CD14-positive monocyte (primary cell): Measurements from ENCODE around the gene MAP3K3. TPM values are rescaled to one million over a fixed set of nuclear protein-coding genes. Genes with fewer than 3 reads are reported as not detected.
A peak's percentile ranks its signal among the peaks of the same experiment; 100 is the strongest.

Experiments
- DNase-seq, 3 donors: peaks; one replicate each; pipeline ENCODE4 v3.0.0-alpha.2; 2011 to 2022
- H2AFZ ChIP-seq: 2 replicates; pipeline ENCODE4 v1.6.0; 2012; ENCODE audit warnings: mild to moderate bottlenecking, low read depth, low read length, inconsistent platforms; ENCODE audit not compliant: insufficient read depth, poor library complexity, severe bottlenecking
- H3K27ac ChIP-seq, 2 donors: 1 replicate in 1 of 2; 2 replicates in 1 of 2; pipeline ENCODE4 v1.5.1; 2012 to 2013; ENCODE audit warnings: low read length in 2 of 2, control low read depth in 1 of 2, inconsistent platforms in 1 of 2, low read depth in 1 of 2, mild to moderate bottlenecking in 1 of 2
- H3K27me3 ChIP-seq, 2 donors: one replicate each; pipeline versions ENCODE4 v1.6.0 to v1.6.1; 2011 to 2013; ENCODE audit warnings: low read length in 2 of 2; ENCODE audit not compliant: control insufficient read depth in 2 of 2, insufficient read depth in 2 of 2
- H3K36me3 ChIP-seq, 2 donors: replicated peaks in 1 of 2; 1 replicate in 1 of 2; 2 replicates in 1 of 2; pipeline versions ENCODE4 v1.5.1 to v1.6.1; 2012 to 2013; ENCODE audit warnings: low read length in 2 of 2, control low read depth in 1 of 2, inconsistent platforms in 1 of 2, mild to moderate bottlenecking in 1 of 2; ENCODE audit not compliant: insufficient read depth in 2 of 2, control insufficient read depth in 1 of 2
- H3K4me1 ChIP-seq, 2 donors: 1 replicate in 1 of 2; 2 replicates in 1 of 2; pipeline versions ENCODE4 v1.5.1 to v1.6.1; 2012 to 2013; ENCODE audit warnings: low read length in 2 of 2, control low read depth in 1 of 2, inconsistent platforms in 1 of 2, mild to moderate bottlenecking in 1 of 2, moderate library complexity in 1 of 2; ENCODE audit not compliant: insufficient read depth in 2 of 2, control insufficient read depth in 1 of 2
- H3K4me2 ChIP-seq: replicated peaks from 2 replicates; pipeline ENCODE3; 2012; ENCODE audit warnings: low read length, moderate library complexity, mild to moderate bottlenecking; ENCODE audit not compliant: poor library complexity, severe bottlenecking; ENCODE audit errors: extremely low read depth
- H3K4me3 ChIP-seq, 3 experiments: fragments of 200-600 bp in 1 of 3; sonication (generic) in 1 of 3; replicated peaks in 1 of 3; 1 replicate in 2 of 3; 2 replicates in 1 of 3; pipeline ENCODE4 v1.5.1; 2011 to 2013; ENCODE audit warnings: low read length in 3 of 3, mild to moderate bottlenecking in 3 of 3, control low read depth in 2 of 3, low read depth in 2 of 3, inconsistent platforms in 1 of 3, moderate library complexity in 1 of 3
- H3K79me2 ChIP-seq: 2 replicates; pipeline ENCODE4 v1.6.0; 2012; ENCODE audit warnings: mild to moderate bottlenecking, control low read depth, inconsistent platforms, low read length, moderate library complexity; ENCODE audit not compliant: insufficient read depth
- H3K9ac ChIP-seq: 2 replicates; pipeline ENCODE4 v1.6.0; 2017; ENCODE audit warnings: low read length, mild to moderate bottlenecking; ENCODE audit not compliant: insufficient read depth, poor library complexity, severe bottlenecking
- H3K9me3 ChIP-seq, 2 donors: replicated peaks in 1 of 2; 1 replicate in 1 of 2; 2 replicates in 1 of 2; pipeline versions ENCODE4 v1.5.1 to v1.6.1; 2012 to 2013; ENCODE audit warnings: low read length in 2 of 2, control low read depth in 1 of 2; ENCODE audit not compliant: control insufficient read depth in 1 of 2, insufficient read depth in 1 of 2
- H4K20me1 ChIP-seq: 2 replicates; pipeline ENCODE4 v1.6.0; 2012; ENCODE audit warnings: mild to moderate bottlenecking, low read length, control low read depth, moderate library complexity; ENCODE audit not compliant: insufficient read depth
- H3K27ac Mint-ChIP-seq, 7 donors: one replicate each; pipeline ENCODE4 v1.8.0; 2020; ENCODE audit warnings: mild to moderate bottlenecking in 7 of 7, mixed read lengths in 7 of 7, moderate library complexity in 6 of 7, inconsistent platforms in 2 of 7
- H3K27me3 Mint-ChIP-seq, 3 donors: one replicate each; pipeline ENCODE4 v1.8.0; 2021 to 2022; ENCODE audit warnings: low read depth in 3 of 3, mild to moderate bottlenecking in 3 of 3, mixed read lengths in 3 of 3, moderate library complexity in 3 of 3, inconsistent platforms in 1 of 3
- H3K36me3 Mint-ChIP-seq, 2 donors: one replicate each; pipeline ENCODE4 v1.8.0; 2020; ENCODE audit warnings: mixed read lengths in 2 of 2, inconsistent platforms in 1 of 2, mild to moderate bottlenecking in 1 of 2
- H3K4me1 Mint-ChIP-seq: one replicate; pipeline ENCODE4 v1.8.0; 2020; ENCODE audit warnings: mild to moderate bottlenecking, mixed read lengths
- H3K4me3 Mint-ChIP-seq, 2 donors: one replicate each; pipeline ENCODE4 v1.8.0; 2020; ENCODE audit warnings: mild to moderate bottlenecking in 2 of 2, mixed read lengths in 2 of 2, moderate library complexity in 1 of 2
- H3K9me3 Mint-ChIP-seq, 7 donors: one replicate each; pipeline ENCODE4 v1.8.0; 2020 to 2022; ENCODE audit warnings: mixed read lengths in 7 of 7, mild to moderate bottlenecking in 6 of 7, moderate library complexity in 6 of 7, inconsistent platforms in 2 of 7
- WGBS: methylation state at CpG from one replicate; pipeline ENCODE4 v1.1.5; 2013; ENCODE audit warnings: missing lambda C conversion rate; ENCODE audit not compliant: insufficient coverage; 5-methylcytosine and 5-hydroxymethylcytosine counted together
- intact Hi-C, 2 donors: fragments of 100-400 bp; cut with micrococcal nuclease; formaldehyde crosslinking; loops; one replicate each; pipeline versions ENCODE4 v1.15.0 to v1.15.1; 2023
- polyA plus RNA-seq, 3 donors: library from polyadenylated mRNA; depleted of rRNA in 1 of 3; unstranded in 2 of 3; stranded (reverse) in 1 of 3; fragments of 300-500 nt in 2 of 3; fragments of >200 nt in 1 of 3; fragmentation: Illumina TruSeq in 2 of 3; gene quantifications; 1 replicate in 2 of 3; 2 replicates in 1 of 3; pipeline ENCODE4 v1.2.3, GENCODE V29; 2012 to 2021
- TF ChIP-seq, protein P1 (sequence below): fragments of 200-600 bp; IDR thresholded peaks from one replicate; pipeline ENCODE4 v1.8.0; 2022; ENCODE audit warnings: antibody characterized with exemption, mild to moderate bottlenecking

Gene MAP3K3
- polyA plus RNA-seq, 3 donors = 52.2 to 219 (median 63.6) TPM

DNA sequence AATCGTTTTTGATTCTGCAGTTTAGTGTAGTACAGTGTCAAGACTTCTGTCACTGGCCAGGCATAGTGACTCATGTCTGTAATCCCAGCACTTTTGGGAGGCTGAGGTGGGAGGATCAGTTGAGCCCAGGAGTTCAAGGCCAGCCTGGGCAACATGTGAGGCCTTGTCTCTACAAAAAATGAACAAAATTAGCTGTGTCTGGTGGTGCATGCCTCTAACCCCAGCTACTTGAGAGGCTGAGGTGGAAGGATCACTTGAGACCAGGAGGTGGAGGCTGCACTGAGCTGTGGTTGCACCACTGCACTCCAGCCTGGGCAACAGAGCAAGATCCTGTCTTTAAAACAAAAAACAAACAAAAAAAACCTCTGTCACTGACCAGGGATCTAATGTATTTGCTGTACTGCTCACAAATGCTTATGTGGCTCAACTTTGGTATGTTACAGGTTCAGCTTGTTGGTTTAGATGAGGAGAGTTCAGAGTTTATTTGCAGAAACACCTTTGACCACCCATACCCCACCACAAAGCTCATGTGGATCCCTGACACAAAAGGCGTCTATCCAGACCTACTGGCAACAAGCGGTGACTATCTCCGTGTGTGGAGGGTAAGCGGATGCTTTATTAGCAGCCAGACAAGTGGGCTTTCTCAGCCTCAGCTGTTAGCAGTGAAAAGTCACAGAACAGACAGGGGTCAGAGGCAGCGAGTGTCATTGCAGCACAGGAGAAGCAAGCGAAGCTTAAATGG lies 44.0 kb upstream of the MAP3K3 start:
- H3K9me3 Mint-ChIP-seq = peaks cover 0 to 3% (median 0%) of the 10 kb centered on the region in 7 donors
- peaks cover 57 to 59% of the 10 kb centered on the region in 2 donors for H3K36me3 Mint-ChIP-seq
- peaks cover 46 to 52% of the 10 kb centered on the region in 2 donors for H3K36me3 ChIP-seq
- H3K79me2 ChIP-seq = peaks cover 70% of the 10 kb centered on the region
- H3K27ac ChIP-seq = peak overlapping the region in 1 of 2 donors; percentile 7
- no peak overlapping the region for H3K4me3 ChIP-seq
- intact Hi-C loops = no loop called here
- TF ChIP-seq, protein P1, sequence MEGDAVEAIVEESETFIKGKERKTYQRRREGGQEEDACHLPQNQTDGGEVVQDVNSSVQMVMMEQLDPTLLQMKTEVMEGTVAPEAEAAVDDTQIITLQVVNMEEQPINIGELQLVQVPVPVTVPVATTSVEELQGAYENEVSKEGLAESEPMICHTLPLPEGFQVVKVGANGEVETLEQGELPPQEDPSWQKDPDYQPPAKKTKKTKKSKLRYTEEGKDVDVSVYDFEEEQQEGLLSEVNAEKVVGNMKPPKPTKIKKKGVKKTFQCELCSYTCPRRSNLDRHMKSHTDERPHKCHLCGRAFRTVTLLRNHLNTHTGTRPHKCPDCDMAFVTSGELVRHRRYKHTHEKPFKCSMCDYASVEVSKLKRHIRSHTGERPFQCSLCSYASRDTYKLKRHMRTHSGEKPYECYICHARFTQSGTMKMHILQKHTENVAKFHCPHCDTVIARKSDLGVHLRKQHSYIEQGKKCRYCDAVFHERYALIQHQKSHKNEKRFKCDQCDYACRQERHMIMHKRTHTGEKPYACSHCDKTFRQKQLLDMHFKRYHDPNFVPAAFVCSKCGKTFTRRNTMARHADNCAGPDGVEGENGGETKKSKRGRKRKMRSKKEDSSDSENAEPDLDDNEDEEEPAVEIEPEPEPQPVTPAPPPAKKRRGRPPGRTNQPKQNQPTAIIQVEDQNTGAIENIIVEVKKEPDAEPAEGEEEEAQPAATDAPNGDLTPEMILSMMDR = no peak
- no peaks in the 10 kb centered on the region for H3K27me3 ChIP-seq
- no peaks in the 10 kb centered on the region for H3K4me1 Mint-ChIP-seq
- H3K9me3 ChIP-seq = no peaks in the 10 kb centered on the region
- H3K9ac ChIP-seq = no peak overlapping the region
- H4K20me1 ChIP-seq = peaks cover 93% of the 10 kb centered on the region
- H3K4me3 Mint-ChIP-seq = no peak overlapping the region
- no peak for DNase-seq
- no peaks in the 10 kb centered on the region for H3K27me3 Mint-ChIP-seq
- 93% methylated on average over 5 of the region's 7 CpGs for WGBS
- no peak overlapping the region for H3K4me2 ChIP-seq
- peak overlapping the region in 2 of 7 donors; percentile 36 to 46 for H3K27ac Mint-ChIP-seq
- no peaks in the 10 kb centered on the region for H3K4me1 ChIP-seq
- no peak overlapping the region for H2AFZ ChIP-seq

DNA sequence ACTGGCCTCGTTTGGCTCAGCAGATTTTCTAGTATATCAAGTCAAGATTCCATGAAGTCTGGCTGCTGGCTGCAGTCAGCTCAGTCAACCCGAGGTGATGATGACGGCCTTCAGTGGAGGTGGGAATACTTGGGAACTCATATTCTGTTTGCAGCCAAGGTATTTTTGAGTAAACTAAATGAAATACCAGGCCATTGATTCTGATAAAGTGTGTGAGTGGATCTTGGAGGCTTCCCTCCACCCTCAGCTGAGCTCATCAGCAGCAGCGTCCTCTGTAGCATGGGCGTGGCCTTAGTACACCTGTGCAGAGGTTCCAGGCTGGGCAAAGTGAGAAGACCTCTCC lies 43.5 kb upstream of the MAP3K3 start:
- TF ChIP-seq, protein P1 = no peak
- Mint-ChIP-seq H3K27me3 (no peaks in the 10 kb centered on the region), H3K4me1 (no peaks in the 10 kb centered on the region), H3K27ac (peak overlapping the region in 2 of 7 donors; percentile 68 to 72), H3K9me3 (peaks cover 0 to 3% (median 0%) of the 10 kb centered on the region in 7 donors), H3K36me3 (peaks cover 62% of the 10 kb centered on the region in 2 donors), H3K4me3 (no peak overlapping the region)
- Histone ChIP-seq H3K4me1 (no peaks in the 10 kb centered on the region), H3K9me3 (no peaks in the 10 kb centered on the region), H2AFZ (no peak overlapping the region), H3K4me3 (no peak overlapping the region), H3K9ac (no peak overlapping the region), H3K27me3 (no peaks in the 10 kb centered on the region), H3K36me3 (peaks cover 52 to 58% of the 10 kb centered on the region in 2 donors), H4K20me1 (peaks cover 88% of the 10 kb centered on the region), H3K4me2 (no peak overlapping the region), H3K27ac (peak overlapping the region in 1 of 2 donors; percentile 7), H3K79me2 (peaks cover 65% of the 10 kb centered on the region)
- no peak for DNase-seq
- WGBS = 96% methylated on average over 3 of the region's 5 CpGs
- intact Hi-C loops = no loop called here
